Measurements from ENCODE around the gene ERG.

Gene ERG

GRCh38 chr21:38420140-38420539 is 78.1 kb downstream of the ERG start:
- no peak for DNase-seq
- no peak overlapping the region for H3K27ac Mint-ChIP-seq
- H3K4me1 Mint-ChIP-seq = no peaks in the 10 kb centered on the region
- H3K4me3 Mint-ChIP-seq = no peak overlapping the region
- no peaks in the 10 kb centered on the region for H3K36me3 Mint-ChIP-seq (ENCODE audit: low read depth)
- no peaks in the 10 kb centered on the region for H3K9me3 Mint-ChIP-seq
- no peak for ATAC-seq
- H3K27me3 Mint-ChIP-seq = peaks cover 2% of the 10 kb centered on the region

- H3K4me1 Mint-ChIP-seq = no peaks in the 10 kb centered on the region
- no peak for DNase-seq
- no peaks in the 10 kb centered on the region for H3K27me3 Mint-ChIP-seq
- no peak overlapping the region for H3K27ac Mint-ChIP-seq
- no peak overlapping the region for H3K4me3 Mint-ChIP-seq
- ATAC-seq = no peak
- no peaks in the 10 kb centered on the region for H3K36me3 Mint-ChIP-seq (ENCODE audit: low read depth)
- H3K9me3 Mint-ChIP-seq = no peaks in the 10 kb centered on the region
These were observed 80.6 kb downstream of the ERG start for GRCh38 chr21:38417726-38418125.

- H3K36me3 Mint-ChIP-seq (ENCODE audit: low read depth) = no peaks in the 10 kb centered on the region
- H3K4me3 Mint-ChIP-seq = no peak overlapping the region
- no peak for ATAC-seq
- H3K27ac Mint-ChIP-seq = no peak overlapping the region
- DNase-seq = no peak
- no peaks in the 10 kb centered on the region for H3K27me3 Mint-ChIP-seq
- no peaks in the 10 kb centered on the region for H3K9me3 Mint-ChIP-seq
- H3K4me1 Mint-ChIP-seq = no peaks in the 10 kb centered on the region
These were observed 81.5 kb downstream of the ERG start for GRCh38 chr21:38416791-38417190.

GRCh38 chr21:38413958-38414548 is 84.2 kb downstream of the ERG start:
- Mint-ChIP-seq H3K27me3 (no peaks in the 10 kb centered on the region), H3K4me3 (no peak overlapping the region), H3K36me3 (ENCODE audit: low read depth) (no peaks in the 10 kb centered on the region), H3K27ac (no peak overlapping the region), H3K4me1 (no peaks in the 10 kb centered on the region), H3K9me3 (no peaks in the 10 kb centered on the region)
- DNase-seq = no peak
- no peak for ATAC-seq

GRCh38 chr21:38410466-38410865 is 87.8 kb downstream of the ERG start:
- H3K4me1 Mint-ChIP-seq = no peaks in the 10 kb centered on the region
- peaks cover 3% of the 10 kb centered on the region for H3K27me3 Mint-ChIP-seq
- ATAC-seq = no peak
- no peaks in the 10 kb centered on the region for H3K9me3 Mint-ChIP-seq
- no peak for DNase-seq
- no peak overlapping the region for H3K4me3 Mint-ChIP-seq
- H3K27ac Mint-ChIP-seq = no peak overlapping the region
- H3K36me3 Mint-ChIP-seq (ENCODE audit: low read depth) = no peaks in the 10 kb centered on the region

GRCh38 chr21:38409907-38410306 is 88.4 kb downstream of the ERG start:
- no peak overlapping the region for H3K27ac Mint-ChIP-seq
- H3K9me3 Mint-ChIP-seq = no peaks in the 10 kb centered on the region
- DNase-seq (no peak), ATAC-seq (no peak)
- H3K4me1 Mint-ChIP-seq = no peaks in the 10 kb centered on the region
- H3K4me3 Mint-ChIP-seq = no peak overlapping the region
- no peaks in the 10 kb centered on the region for H3K36me3 Mint-ChIP-seq (ENCODE audit: low read depth)
- peaks cover 3% of the 10 kb centered on the region for H3K27me3 Mint-ChIP-seq

GRCh38 chr21:38404177-38404576 is 94.1 kb downstream of the ERG start:
- no peak for DNase-seq
- H3K27me3 Mint-ChIP-seq = peaks cover 3% of the 10 kb centered on the region

GRCh38 chr21:38402795-38403194 is 95.5 kb downstream of the ERG start:
- no peak for DNase-seq
- Mint-ChIP-seq H3K36me3 (ENCODE audit: low read depth) (no peaks in the 10 kb centered on the region), H3K27me3 (no peaks in the 10 kb centered on the region), H3K9me3 (no peaks in the 10 kb centered on the region), H3K4me1 (no peaks in the 10 kb centered on the region), H3K27ac (no peak overlapping the region), H3K4me3 (no peak overlapping the region)
- no peak for ATAC-seq

More at GRCh38 chr21:38404177-38404576, 94.1 kb downstream of the ERG start:
- no peak overlapping the region for H3K27ac Mint-ChIP-seq
- no peak for ATAC-seq
- no peaks in the 10 kb centered on the region for H3K4me1 Mint-ChIP-seq
- no peaks in the 10 kb centered on the region for H3K9me3 Mint-ChIP-seq
- H3K36me3 Mint-ChIP-seq (ENCODE audit: low read depth) = no peaks in the 10 kb centered on the region
- H3K4me3 Mint-ChIP-seq = no peak overlapping the region

- ATAC-seq (no peak), DNase-seq (no peak)
- no peak overlapping the region for H3K4me3 Mint-ChIP-seq
- H3K27me3 Mint-ChIP-seq = no peaks in the 10 kb centered on the region
- H3K36me3 Mint-ChIP-seq (ENCODE audit: low read depth) = no peaks in the 10 kb centered on the region
- H3K4me1 Mint-ChIP-seq = no peaks in the 10 kb centered on the region
- no peaks in the 10 kb centered on the region for H3K9me3 Mint-ChIP-seq
- H3K27ac Mint-ChIP-seq = no peak overlapping the region
These were observed 96.0 kb downstream of the ERG start for GRCh38 chr21:38402291-38402690.

GRCh38 chr21:38401191-38401926 is 96.9 kb downstream of the ERG start:
- no peak for ATAC-seq
- H3K36me3 Mint-ChIP-seq (ENCODE audit: low read depth) = no peaks in the 10 kb centered on the region
- peaks cover 3% of the 10 kb centered on the region for H3K27me3 Mint-ChIP-seq
- no peak overlapping the region for H3K4me3 Mint-ChIP-seq
- H3K27ac Mint-ChIP-seq = no peak overlapping the region
- DNase-seq = no peak
- H3K9me3 Mint-ChIP-seq = no peaks in the 10 kb centered on the region
- H3K4me1 Mint-ChIP-seq = no peaks in the 10 kb centered on the region

GRCh38 chr21:38400195-38400919 is 97.9 kb downstream of the ERG start:
- H3K36me3 Mint-ChIP-seq (ENCODE audit: low read depth) = no peaks in the 10 kb centered on the region
- no peaks in the 10 kb centered on the region for H3K4me1 Mint-ChIP-seq
- no peak overlapping the region for H3K27ac Mint-ChIP-seq
- DNase-seq = no peak
- no peak for ATAC-seq
- H3K9me3 Mint-ChIP-seq = no peaks in the 10 kb centered on the region
- H3K4me3 Mint-ChIP-seq = no peak overlapping the region
- H3K27me3 Mint-ChIP-seq = peaks cover 3% of the 10 kb centered on the region

GRCh38 chr21:38399103-38399502 is 99.2 kb downstream of the ERG start:
- H3K36me3 Mint-ChIP-seq (ENCODE audit: low read depth) = no peaks in the 10 kb centered on the region
- H3K27me3 Mint-ChIP-seq = peaks cover 3% of the 10 kb centered on the region
- DNase-seq (no peak), ATAC-seq (no peak)
- H3K27ac Mint-ChIP-seq = no peak overlapping the region
- no peaks in the 10 kb centered on the region for H3K4me1 Mint-ChIP-seq
- H3K9me3 Mint-ChIP-seq = no peaks in the 10 kb centered on the region
- no peak overlapping the region for H3K4me3 Mint-ChIP-seq

GRCh38 chr21:38396325-38396724 is 102.0 kb downstream of the ERG start:
- H3K27me3 Mint-ChIP-seq = peaks cover 5% of the 10 kb centered on the region
- no peak overlapping the region for H3K27ac Mint-ChIP-seq
- no peaks in the 10 kb centered on the region for H3K36me3 Mint-ChIP-seq (ENCODE audit: low read depth)
- H3K9me3 Mint-ChIP-seq = no peaks in the 10 kb centered on the region
- ATAC-seq (no peak), DNase-seq (no peak)
- no peaks in the 10 kb centered on the region for H3K4me1 Mint-ChIP-seq
- H3K4me3 Mint-ChIP-seq = no peak overlapping the region

- peaks cover 5% of the 10 kb centered on the region for H3K27me3 Mint-ChIP-seq
- no peak overlapping the region for H3K4me3 Mint-ChIP-seq
- H3K4me1 Mint-ChIP-seq = no peaks in the 10 kb centered on the region
- ATAC-seq = no peak
- no peak overlapping the region for H3K27ac Mint-ChIP-seq
- H3K36me3 Mint-ChIP-seq (ENCODE audit: low read depth) = no peaks in the 10 kb centered on the region
- H3K9me3 Mint-ChIP-seq = no peaks in the 10 kb centered on the region
- DNase-seq = no peak
These were observed 102.7 kb downstream of the ERG start for GRCh38 chr21:38395581-38395980.

- Mint-ChIP-seq H3K27me3 (peaks cover 5% of the 10 kb centered on the region), H3K9me3 (no peaks in the 10 kb centered on the region), H3K36me3 (ENCODE audit: low read depth) (no peaks in the 10 kb centered on the region), H3K4me3 (no peak overlapping the region), H3K4me1 (no peaks in the 10 kb centered on the region), H3K27ac (no peak overlapping the region)
- ATAC-seq (no peak), DNase-seq (no peak)
These were observed 105.6 kb downstream of the ERG start for GRCh38 chr21:38392661-38393060.
